H1 (cell line): ENCODE measurements around the gene TNFRSF6B. TPM values are rescaled to one million over a fixed set of nuclear protein-coding genes. Genes with fewer than 3 reads are reported as not detected.

Experiments
- ASH2L ChIP-seq: fragments of 200-600, 300-600 bp; sonication (generic); IDR thresholded peaks from one replicate; pipeline ENCODE4 v1.7.1; 2017; ENCODE audit warnings: low read length
- CHD2 ChIP-seq: IDR thresholded peaks from 2 replicates; pipeline ENCODE4 v1.6.1; 2012; ENCODE audit warnings: low read length, improper control_type of control experiment
- CTBP2 ChIP-seq: IDR thresholded peaks from 2 replicates; pipeline ENCODE4 v1.7.0; 2011; ENCODE audit warnings: borderline replicate concordance, mild to moderate bottlenecking, moderate library complexity, mixed read lengths, low read length; ENCODE audit not compliant: insufficient read depth, insufficient read length
- HDAC2 ChIP-seq, 2 experiments: fragments of 300-600 bp in 1 of 2; sonication (generic) in 1 of 2; IDR thresholded peaks; 2 replicates each; pipeline ENCODE4 v1.6.1; 2011 to 2012; ENCODE audit warnings: low read depth in 2 of 2, low read length in 2 of 2, mild to moderate bottlenecking in 2 of 2, moderate library complexity in 2 of 2, borderline replicate concordance in 1 of 2, inconsistent platforms in 1 of 2
- HDAC6 ChIP-seq: IDR thresholded peaks from one replicate; pipeline ENCODE4 v1.7.1; 2012; ENCODE audit warnings: low read depth, mild to moderate bottlenecking, inconsistent platforms, low read length, moderate library complexity
- JUND ChIP-seq: IDR thresholded peaks from 2 replicates; pipeline ENCODE4 v1.6.1; 2011; ENCODE audit warnings: mild to moderate bottlenecking, improper control_type of control experiment, low read length
- KDM1A ChIP-seq: fragments of 200-600, 300-600 bp; sonication (generic); IDR thresholded peaks from 2 replicates; pipeline ENCODE4 v1.7.1; 2016; ENCODE audit warnings: mild to moderate bottlenecking, low read length, borderline replicate concordance
- NANOG ChIP-seq: IDR thresholded peaks from 2 replicates; pipeline ENCODE4 v1.6.1; 2011; ENCODE audit warnings: low read length, low read depth, mild to moderate bottlenecking, inconsistent platforms; ENCODE audit not compliant: insufficient read depth, poor library complexity, severe bottlenecking
- POLR2A ChIP-seq, 2 experiments: IDR thresholded peaks; 1 replicate in 1 of 2; 2 replicates in 1 of 2; pipeline ENCODE4 v1.6.1; 2011; ENCODE audit warnings: low read depth in 2 of 2, low read length in 2 of 2, mild to moderate bottlenecking in 2 of 2; ENCODE audit errors: control extremely low read depth in 1 of 2
- RAD21 ChIP-seq, 2 experiments: IDR thresholded peaks in 1 of 2; conservative IDR thresholded peaks in 1 of 2; 2 replicates each; pipeline ENCODE4 v1.6.1; 2011; ENCODE audit warnings: low read depth in 2 of 2, low read length in 2 of 2, improper control_type of control experiment in 1 of 2, inconsistent platforms in 1 of 2, mild to moderate bottlenecking in 1 of 2, moderate library complexity in 1 of 2
- SAP30 ChIP-seq: fragments of 300-600 bp; sonication (generic); IDR thresholded peaks from 2 replicates; pipeline ENCODE4 v1.7.1; 2012; ENCODE audit warnings: low read length, moderate library complexity, mild to moderate bottlenecking, inconsistent platforms; ENCODE audit not compliant: insufficient read depth, insufficient replicate concordance
- SIN3A ChIP-seq, 2 experiments: IDR thresholded peaks in 1 of 2; conservative IDR thresholded peaks in 1 of 2; 2 replicates each; pipeline ENCODE4 v1.6.1; 2011 to 2012; ENCODE audit warnings: low read length in 2 of 2, improper control_type of control experiment in 1 of 2, low read depth in 1 of 2, mild to moderate bottlenecking in 1 of 2
- SP2 ChIP-seq: IDR thresholded peaks from 2 replicates; pipeline ENCODE4 v1.6.1; 2012; ENCODE audit warnings: mild to moderate bottlenecking, low read length, inconsistent platforms
- SRF ChIP-seq: IDR thresholded peaks from 2 replicates; pipeline ENCODE4 v1.6.1; 2011; ENCODE audit warnings: mild to moderate bottlenecking, low read depth, low read length, moderate library complexity
- TCF12 ChIP-seq: IDR thresholded peaks from 2 replicates; pipeline ENCODE4 v1.6.1; 2011; ENCODE audit warnings: low read depth, mild to moderate bottlenecking, low read length
- polyA plus RNA-seq, 7 experiments: library from polyadenylated mRNA; depleted of rRNA in 3 of 7; stranded (reverse) in 5 of 7; unstranded in 2 of 7; fragments of >200 nt in 5 of 7; fragments of 200-250 nt in 2 of 7; gene quantifications; 1 replicate in 5 of 7; 2 replicates in 1 of 7; 4 replicates in 1 of 7; pipeline versions ENCODE4 v1.2.1 to v1.2.3, GENCODE V29; 2011 to 2013; ENCODE audit warnings: missing spikeins in 2 of 7, mixed read lengths in 2 of 7
- total RNA-seq: library from RNA; stranded (reverse); fragmentation: NEBNext Ultra II Directional; extraction: Animal tissue kit (Norgen Biotek cat#: 25700); gene quantifications from 2 replicates; pipeline ENCODE4 v1.2.1, GENCODE V29; 2021
- TF ChIP-seq, protein P1 (sequence below), 3 experiments: IDR thresholded peaks; 1 replicate in 2 of 3; 2 replicates in 1 of 3; pipeline versions ENCODE4 v1.5.1 to v1.6.1; 2011; ENCODE audit warnings: low read length in 3 of 3, mild to moderate bottlenecking in 3 of 3, inconsistent platforms in 2 of 3, low read depth in 1 of 3, moderate library complexity in 1 of 3; ENCODE audit not compliant: insufficient read depth in 1 of 3; ENCODE audit errors: control extremely low read depth in 1 of 3
- TF ChIP-seq, protein P2 (sequence below): IDR thresholded peaks from 2 replicates; pipeline ENCODE4 v1.6.1; 2012; ENCODE audit warnings: inconsistent platforms
- TF ChIP-seq, protein P3 (sequence below): IDR thresholded peaks from 2 replicates; pipeline ENCODE4 v1.6.1; 2011; ENCODE audit warnings: low read length, improper control_type of control experiment

TNFRSF6B gene
- total and polyA plus RNA-seq, 2 of the 8 experiments (the other 6 are each of a cell fraction or from before 2014, with no cell fraction given) = 3.1 TPM; not detected in 1

GRCh38 chr20:63707558-63708300, 11.3 kb downstream of the TNFRSF6B start, which contains the start of the genes ARFRP1 and ZGPAT (continued):
- TF ChIP-seq SIN3A (conservative IDR thresholded peaks at IDR 0.05 in 1 of 2, IDR thresholded peaks at IDR 0.05 in 1 of 2; ENCODE audit: low read depth in 1 of 2, low read length in 2 of 2) (peak; percentile 58 to 74; a peak in 1 of 4 replicates), HDAC6 (no peak), JUND (no peak), SAP30 (no peak), CHD2 (peak; percentile 41; the same call in 1 of the 2 replicates), KDM1A (no peak), NANOG (peak; percentile 44), SRF (no peak), CTBP2 (no peak), ASH2L (no peak), TCF12 (no peak), POLR2A (IDR thresholded peaks at IDR 0.05; ENCODE audit: control extremely low read depth in 1 of 2, low read depth in 2 of 2, low read length in 2 of 2) (peak in 1 of 2 experiments; percentile 53; a peak in 1 of 3 replicates), RAD21 (IDR thresholded peaks at IDR 0.05 in 1 of 2, conservative IDR thresholded peaks at IDR 0.05 in 1 of 2; ENCODE audit: low read depth in 2 of 2, low read length in 2 of 2) (0 out of 4 replicates have a peak, but pooled peaks of 1 of the 2 experiments have one; percentile 0), HDAC2 (IDR thresholded peaks at IDR 0.05; ENCODE audit: borderline replicate concordance in 1 of 2, low read depth in 2 of 2, low read length in 2 of 2) (no peak), SP2 (peak; percentile 28; the same call in 1 of the 2 replicates)
- TF ChIP-seq, protein P1, sequence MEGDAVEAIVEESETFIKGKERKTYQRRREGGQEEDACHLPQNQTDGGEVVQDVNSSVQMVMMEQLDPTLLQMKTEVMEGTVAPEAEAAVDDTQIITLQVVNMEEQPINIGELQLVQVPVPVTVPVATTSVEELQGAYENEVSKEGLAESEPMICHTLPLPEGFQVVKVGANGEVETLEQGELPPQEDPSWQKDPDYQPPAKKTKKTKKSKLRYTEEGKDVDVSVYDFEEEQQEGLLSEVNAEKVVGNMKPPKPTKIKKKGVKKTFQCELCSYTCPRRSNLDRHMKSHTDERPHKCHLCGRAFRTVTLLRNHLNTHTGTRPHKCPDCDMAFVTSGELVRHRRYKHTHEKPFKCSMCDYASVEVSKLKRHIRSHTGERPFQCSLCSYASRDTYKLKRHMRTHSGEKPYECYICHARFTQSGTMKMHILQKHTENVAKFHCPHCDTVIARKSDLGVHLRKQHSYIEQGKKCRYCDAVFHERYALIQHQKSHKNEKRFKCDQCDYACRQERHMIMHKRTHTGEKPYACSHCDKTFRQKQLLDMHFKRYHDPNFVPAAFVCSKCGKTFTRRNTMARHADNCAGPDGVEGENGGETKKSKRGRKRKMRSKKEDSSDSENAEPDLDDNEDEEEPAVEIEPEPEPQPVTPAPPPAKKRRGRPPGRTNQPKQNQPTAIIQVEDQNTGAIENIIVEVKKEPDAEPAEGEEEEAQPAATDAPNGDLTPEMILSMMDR (IDR thresholded peaks at IDR 0.05; ENCODE audit: control extremely low read depth in 1 of 3, insufficient read depth in 1 of 3, low read depth in 1 of 3, low read length in 3 of 3) = no peak
- TF ChIP-seq, protein P2, sequence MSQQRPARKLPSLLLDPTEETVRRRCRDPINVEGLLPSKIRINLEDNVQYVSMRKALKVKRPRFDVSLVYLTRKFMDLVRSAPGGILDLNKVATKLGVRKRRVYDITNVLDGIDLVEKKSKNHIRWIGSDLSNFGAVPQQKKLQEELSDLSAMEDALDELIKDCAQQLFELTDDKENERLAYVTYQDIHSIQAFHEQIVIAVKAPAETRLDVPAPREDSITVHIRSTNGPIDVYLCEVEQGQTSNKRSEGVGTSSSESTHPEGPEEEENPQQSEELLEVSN = 0 out of 2 replicates have a peak, but pooled peaks have one; percentile 28
- TF ChIP-seq, protein P3, sequence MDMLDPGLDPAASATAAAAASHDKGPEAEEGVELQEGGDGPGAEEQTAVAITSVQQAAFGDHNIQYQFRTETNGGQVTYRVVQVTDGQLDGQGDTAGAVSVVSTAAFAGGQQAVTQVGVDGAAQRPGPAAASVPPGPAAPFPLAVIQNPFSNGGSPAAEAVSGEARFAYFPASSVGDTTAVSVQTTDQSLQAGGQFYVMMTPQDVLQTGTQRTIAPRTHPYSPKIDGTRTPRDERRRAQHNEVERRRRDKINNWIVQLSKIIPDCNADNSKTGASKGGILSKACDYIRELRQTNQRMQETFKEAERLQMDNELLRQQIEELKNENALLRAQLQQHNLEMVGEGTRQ = no peak
